CD14-positive monocyte (primary cell): Measurements from ENCODE around the gene NYAP1. TPM values are rescaled to one million over a fixed set of nuclear protein-coding genes. Genes with fewer than 3 reads are reported as not detected.

ENCODE experiments used
- DNase-seq, 3 donors: peaks; one replicate each; pipeline ENCODE4 v3.0.0-alpha.2; 2011 to 2022
- H2AFZ ChIP-seq: 2 replicates; pipeline ENCODE4 v1.6.0; 2012; ENCODE audit warnings: mild to moderate bottlenecking, low read depth, low read length, inconsistent platforms; ENCODE audit not compliant: insufficient read depth, poor library complexity, severe bottlenecking
- H3K27ac ChIP-seq, 2 donors: 1 replicate in 1 of 2; 2 replicates in 1 of 2; pipeline ENCODE4 v1.5.1; 2012 to 2013; ENCODE audit warnings: low read length in 2 of 2, control low read depth in 1 of 2, inconsistent platforms in 1 of 2, low read depth in 1 of 2, mild to moderate bottlenecking in 1 of 2
- H3K27me3 ChIP-seq, 2 donors: one replicate each; pipeline versions ENCODE4 v1.6.0 to v1.6.1; 2011 to 2013; ENCODE audit warnings: low read length in 2 of 2; ENCODE audit not compliant: control insufficient read depth in 2 of 2, insufficient read depth in 2 of 2
- H3K36me3 ChIP-seq, 2 donors: replicated peaks in 1 of 2; 1 replicate in 1 of 2; 2 replicates in 1 of 2; pipeline versions ENCODE4 v1.5.1 to v1.6.1; 2012 to 2013; ENCODE audit warnings: low read length in 2 of 2, control low read depth in 1 of 2, inconsistent platforms in 1 of 2, mild to moderate bottlenecking in 1 of 2; ENCODE audit not compliant: insufficient read depth in 2 of 2, control insufficient read depth in 1 of 2
- H3K4me1 ChIP-seq, 2 donors: 1 replicate in 1 of 2; 2 replicates in 1 of 2; pipeline versions ENCODE4 v1.5.1 to v1.6.1; 2012 to 2013; ENCODE audit warnings: low read length in 2 of 2, control low read depth in 1 of 2, inconsistent platforms in 1 of 2, mild to moderate bottlenecking in 1 of 2, moderate library complexity in 1 of 2; ENCODE audit not compliant: insufficient read depth in 2 of 2, control insufficient read depth in 1 of 2
- H3K4me2 ChIP-seq: replicated peaks from 2 replicates; pipeline ENCODE3; 2012; ENCODE audit warnings: low read length, moderate library complexity, mild to moderate bottlenecking; ENCODE audit not compliant: poor library complexity, severe bottlenecking; ENCODE audit errors: extremely low read depth
- H3K4me3 ChIP-seq, 3 experiments: fragments of 200-600 bp in 1 of 3; sonication (generic) in 1 of 3; replicated peaks in 1 of 3; 1 replicate in 2 of 3; 2 replicates in 1 of 3; pipeline ENCODE4 v1.5.1; 2011 to 2013; ENCODE audit warnings: low read length in 3 of 3, mild to moderate bottlenecking in 3 of 3, control low read depth in 2 of 3, low read depth in 2 of 3, inconsistent platforms in 1 of 3, moderate library complexity in 1 of 3
- H3K79me2 ChIP-seq: 2 replicates; pipeline ENCODE4 v1.6.0; 2012; ENCODE audit warnings: mild to moderate bottlenecking, control low read depth, inconsistent platforms, low read length, moderate library complexity; ENCODE audit not compliant: insufficient read depth
- H3K9ac ChIP-seq: 2 replicates; pipeline ENCODE4 v1.6.0; 2017; ENCODE audit warnings: low read length, mild to moderate bottlenecking; ENCODE audit not compliant: insufficient read depth, poor library complexity, severe bottlenecking
- H3K9me3 ChIP-seq, 2 donors: replicated peaks in 1 of 2; 1 replicate in 1 of 2; 2 replicates in 1 of 2; pipeline versions ENCODE4 v1.5.1 to v1.6.1; 2012 to 2013; ENCODE audit warnings: low read length in 2 of 2, control low read depth in 1 of 2; ENCODE audit not compliant: control insufficient read depth in 1 of 2, insufficient read depth in 1 of 2
- H4K20me1 ChIP-seq: 2 replicates; pipeline ENCODE4 v1.6.0; 2012; ENCODE audit warnings: mild to moderate bottlenecking, low read length, control low read depth, moderate library complexity; ENCODE audit not compliant: insufficient read depth
- H3K27ac Mint-ChIP-seq, 7 donors: one replicate each; pipeline ENCODE4 v1.8.0; 2020; ENCODE audit warnings: mild to moderate bottlenecking in 7 of 7, mixed read lengths in 7 of 7, moderate library complexity in 6 of 7, inconsistent platforms in 2 of 7
- H3K27me3 Mint-ChIP-seq, 3 donors: one replicate each; pipeline ENCODE4 v1.8.0; 2021 to 2022; ENCODE audit warnings: low read depth in 3 of 3, mild to moderate bottlenecking in 3 of 3, mixed read lengths in 3 of 3, moderate library complexity in 3 of 3, inconsistent platforms in 1 of 3
- H3K36me3 Mint-ChIP-seq, 2 donors: one replicate each; pipeline ENCODE4 v1.8.0; 2020; ENCODE audit warnings: mixed read lengths in 2 of 2, inconsistent platforms in 1 of 2, mild to moderate bottlenecking in 1 of 2
- H3K4me1 Mint-ChIP-seq: one replicate; pipeline ENCODE4 v1.8.0; 2020; ENCODE audit warnings: mild to moderate bottlenecking, mixed read lengths
- H3K4me3 Mint-ChIP-seq, 2 donors: one replicate each; pipeline ENCODE4 v1.8.0; 2020; ENCODE audit warnings: mild to moderate bottlenecking in 2 of 2, mixed read lengths in 2 of 2, moderate library complexity in 1 of 2
- H3K9me3 Mint-ChIP-seq, 7 donors: one replicate each; pipeline ENCODE4 v1.8.0; 2020 to 2022; ENCODE audit warnings: mixed read lengths in 7 of 7, mild to moderate bottlenecking in 6 of 7, moderate library complexity in 6 of 7, inconsistent platforms in 2 of 7
- CTCF ChIP-seq: fragments of 200-600 bp; IDR thresholded peaks from one replicate; pipeline ENCODE4 v1.8.0; 2022; ENCODE audit warnings: antibody characterized with exemption, mild to moderate bottlenecking
- WGBS: methylation state at CpG from one replicate; pipeline ENCODE4 v1.1.5; 2013; ENCODE audit warnings: missing lambda C conversion rate; ENCODE audit not compliant: insufficient coverage; 5-methylcytosine and 5-hydroxymethylcytosine counted together
- intact Hi-C, 2 donors: fragments of 100-400 bp; cut with micrococcal nuclease; formaldehyde crosslinking; loops; one replicate each; pipeline versions ENCODE4 v1.15.0 to v1.15.1; 2023
- polyA plus RNA-seq, 3 donors: library from polyadenylated mRNA; depleted of rRNA in 1 of 3; unstranded in 2 of 3; stranded (reverse) in 1 of 3; fragments of 300-500 nt in 2 of 3; fragments of >200 nt in 1 of 3; fragmentation: Illumina TruSeq in 2 of 3; gene quantifications; 1 replicate in 2 of 3; 2 replicates in 1 of 3; pipeline ENCODE4 v1.2.3, GENCODE V29; 2012 to 2021

Gene NYAP1
- polyA plus RNA-seq, 3 donors = not detected

GRCh38 chr7:100509231-100509630 lies 25.5 kb downstream of the NYAP1 start:
- Histone ChIP-seq H3K36me3 (no peaks in the 10 kb centered on the region), H3K4me1 (no peaks in the 10 kb centered on the region), H4K20me1 (no peaks in the 10 kb centered on the region), H3K9ac (no peak overlapping the region), H3K4me2 (no peak overlapping the region), H3K27me3 (no peaks in the 10 kb centered on the region), H3K9me3 (no peaks in the 10 kb centered on the region), H2AFZ (no peak overlapping the region), H3K4me3 (no peak overlapping the region), H3K79me2 (no peaks in the 10 kb centered on the region), H3K27ac (no peak overlapping the region)
- no peak overlapping the region for H3K27ac Mint-ChIP-seq
- no peak overlapping the region for H3K4me3 Mint-ChIP-seq
- DNase-seq = no peak
- peaks cover 2 to 8% (median 7%) of the 10 kb centered on the region in 3 donors for H3K27me3 Mint-ChIP-seq
- intact Hi-C loops = no loop called here
- WGBS = 96% methylated on average over 15 of the region's 15 CpGs
- H3K4me1 Mint-ChIP-seq = peaks cover 2% of the 10 kb centered on the region
- no peaks in the 10 kb centered on the region for H3K9me3 Mint-ChIP-seq
- H3K36me3 Mint-ChIP-seq = no peaks in the 10 kb centered on the region
- TF ChIP-seq CTCF = no peak

- H3K4me3 ChIP-seq = no peak overlapping the region
- H4K20me1 ChIP-seq = no peaks in the 10 kb centered on the region
- 100% methylated on average over 4 of the region's 9 CpGs for WGBS
- H3K9me3 ChIP-seq = no peaks in the 10 kb centered on the region
- no peak overlapping the region for H2AFZ ChIP-seq
- H3K9ac ChIP-seq = no peak overlapping the region
- no peaks in the 10 kb centered on the region for H3K27me3 ChIP-seq
- H3K27ac Mint-ChIP-seq = no peak overlapping the region
- peaks cover 2 to 8% (median 7%) of the 10 kb centered on the region in 3 donors for H3K27me3 Mint-ChIP-seq
- no peaks in the 10 kb centered on the region for H3K79me2 ChIP-seq
- no peak overlapping the region for H3K27ac ChIP-seq
- H3K4me2 ChIP-seq = no peak overlapping the region
- no peaks in the 10 kb centered on the region for H3K36me3 ChIP-seq
- H3K4me1 Mint-ChIP-seq = peaks cover 8% of the 10 kb centered on the region
- no peak for TF ChIP-seq CTCF
- intact Hi-C loops = loop anchor here in 1 of 2 donors (5.0 kb wide), 1 partner anchor 37 kb away; no protein-coding TSS in a partner anchor
- no peaks in the 10 kb centered on the region for H3K36me3 Mint-ChIP-seq
- no peak for DNase-seq
- peaks cover 3 to 4% of the 10 kb centered on the region in 2 donors for H3K4me1 ChIP-seq
- H3K4me3 Mint-ChIP-seq = no peak overlapping the region
- H3K9me3 Mint-ChIP-seq = no peaks in the 10 kb centered on the region
These were observed 26.9 kb downstream of the NYAP1 start for GRCh38 chr7:100510437-100511239.
